HG03159 (cell line): Measurements from ENCODE around the gene MED12L.
"Not testable (repeated sequence)": the region's sequence is repeated elsewhere in the genome, so short reads cannot be mapped to it uniquely, and the experiment has no call there.

Source experiments
- ATAC-seq: cut with Tn5 transposase; IDR thresholded peaks from one replicate; pipeline ENCODE4 v1.9.1; 2021; ENCODE audit warnings: mild to moderate bottlenecking, moderate library complexity; ENCODE audit not compliant: unreplicated experiment

The MED12L gene

GRCh38 chr3:151209654-151210053 is 124.2 kb downstream of the MED12L start:
- ATAC-seq = no peak

- ATAC-seq = peak; percentile 75
Observed at GRCh38 chr3:151210676-151211381, 125.4 kb downstream of the MED12L start.

- no peak for ATAC-seq
Observed at GRCh38 chr3:151213151-151213550, 127.7 kb downstream of the MED12L start.

GRCh38 chr3:151213881-151214280 is 128.4 kb downstream of the MED12L start:
- no peak for ATAC-seq

- ATAC-seq = no peak
Observed at GRCh38 chr3:151214459-151214858, 129.0 kb downstream of the MED12L start.

GRCh38 chr3:151216641-151217607 is 131.5 kb downstream of the MED12L start:
- no peak for ATAC-seq

GRCh38 chr3:151218136-151218535 is 132.7 kb downstream of the MED12L start:
- no peak for ATAC-seq

GRCh38 chr3:151219056-151219455 is 133.6 kb downstream of the MED12L start:
- peak; percentile 60 for ATAC-seq

- no peak for ATAC-seq
Observed at GRCh38 chr3:151224268-151224866, 138.9 kb downstream of the MED12L start.

GRCh38 chr3:151225040-151225975 is 139.8 kb downstream of the MED12L start:
- no peak for ATAC-seq

GRCh38 chr3:151226088-151226563 is 140.7 kb downstream of the MED12L start:
- no peak for ATAC-seq

- no peak for ATAC-seq
Observed at GRCh38 chr3:151226825-151227224, 141.4 kb downstream of the MED12L start.

GRCh38 chr3:151227266-151227806 is 141.9 kb downstream of the MED12L start:
- ATAC-seq = peak; percentile 25

- peak; percentile 87 for ATAC-seq
Observed at GRCh38 chr3:151227807-151228665, 142.6 kb downstream of the MED12L start.

- ATAC-seq = no peak
Observed at GRCh38 chr3:151228666-151229040, 143.2 kb downstream of the MED12L start.

GRCh38 chr3:151230646-151231045 is 145.2 kb downstream of the MED12L start:
- peak; percentile 59 for ATAC-seq

- ATAC-seq = not testable (repeated sequence)
Observed at GRCh38 chr3:151232403-151232802, 146.9 kb downstream of the MED12L start.

GRCh38 chr3:151232991-151233390 is 147.5 kb downstream of the MED12L start:
- no peak for ATAC-seq

- no peak for ATAC-seq
Observed at GRCh38 chr3:151234825-151235224, 149.4 kb downstream of the MED12L start.
